ENCODE measurements around the gene MYMK.

- no peak for TF ChIP-seq POLR2A (IDR thresholded peaks at IDR 0.05)
- TF ChIP-seq, protein P1, sequence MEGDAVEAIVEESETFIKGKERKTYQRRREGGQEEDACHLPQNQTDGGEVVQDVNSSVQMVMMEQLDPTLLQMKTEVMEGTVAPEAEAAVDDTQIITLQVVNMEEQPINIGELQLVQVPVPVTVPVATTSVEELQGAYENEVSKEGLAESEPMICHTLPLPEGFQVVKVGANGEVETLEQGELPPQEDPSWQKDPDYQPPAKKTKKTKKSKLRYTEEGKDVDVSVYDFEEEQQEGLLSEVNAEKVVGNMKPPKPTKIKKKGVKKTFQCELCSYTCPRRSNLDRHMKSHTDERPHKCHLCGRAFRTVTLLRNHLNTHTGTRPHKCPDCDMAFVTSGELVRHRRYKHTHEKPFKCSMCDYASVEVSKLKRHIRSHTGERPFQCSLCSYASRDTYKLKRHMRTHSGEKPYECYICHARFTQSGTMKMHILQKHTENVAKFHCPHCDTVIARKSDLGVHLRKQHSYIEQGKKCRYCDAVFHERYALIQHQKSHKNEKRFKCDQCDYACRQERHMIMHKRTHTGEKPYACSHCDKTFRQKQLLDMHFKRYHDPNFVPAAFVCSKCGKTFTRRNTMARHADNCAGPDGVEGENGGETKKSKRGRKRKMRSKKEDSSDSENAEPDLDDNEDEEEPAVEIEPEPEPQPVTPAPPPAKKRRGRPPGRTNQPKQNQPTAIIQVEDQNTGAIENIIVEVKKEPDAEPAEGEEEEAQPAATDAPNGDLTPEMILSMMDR (IDR thresholded peaks at IDR 0.05): no peak
- no peak for TF ChIP-seq EP300 (IDR thresholded peaks at IDR 0.05)
- no peak for TF ChIP-seq POLR2AphosphoS5 (IDR thresholded peaks at IDR 0.05)
Measured at GRCh38 chr9:133476941-133477340, 47.8 kb downstream of the MYMK start.
